Activated B cell treated with CpG ODN at 0.5 μM for 24 hours (primary cell): Measurements from ENCODE around the gene SLC9A3. TPM values are rescaled to one million over a fixed set of nuclear protein-coding genes. Genes with fewer than 3 reads are reported as not detected.
A peak's percentile ranks its signal among the peaks of the same experiment; 100 is the strongest.

Source experiments
- ATAC-seq: fragments of 200-7000 bp; cut with Tn5 transposase; one replicate; pipeline ENCODE4 v1.10.0; 2021; ENCODE audit warnings: low read depth, mild to moderate bottlenecking, moderate library complexity
- CTCF ChIA-PET: fragments of 350-600 bp; sonication (Branson Sonifier 250); formaldehyde crosslinking; loops from one replicate; lab custom pipeline; 2021; ENCODE audit warnings: antibody characterized with exemption; lab: Charles Lee
- POLR2A ChIA-PET: fragments of 350-600 bp; sonication (Branson Sonifier 250); formaldehyde crosslinking; loops from one replicate; lab custom pipeline; 2021; ENCODE audit warnings: antibody characterized with exemption; lab: Charles Lee
- DNase-seq: peaks from one replicate; pipeline ENCODE4 v3.0.0; 2022
- H3K27ac Mint-ChIP-seq: one replicate; pipeline ENCODE4 v1.8.0; 2020; ENCODE audit warnings: mixed read lengths
- H3K27me3 Mint-ChIP-seq: one replicate; pipeline ENCODE4 v1.8.0; 2021; ENCODE audit warnings: mixed read lengths
- H3K36me3 Mint-ChIP-seq: one replicate; pipeline ENCODE4 v1.8.0; 2021; ENCODE audit warnings: low read depth, mixed read lengths
- H3K4me1 Mint-ChIP-seq: one replicate; pipeline ENCODE4 v1.8.0; 2021; ENCODE audit warnings: mixed read lengths
- H3K4me3 Mint-ChIP-seq: one replicate; pipeline ENCODE4 v1.8.0; 2020; ENCODE audit warnings: mild to moderate bottlenecking, mixed read lengths
- H3K9me3 Mint-ChIP-seq: one replicate; pipeline ENCODE4 v1.8.0; 2020; ENCODE audit warnings: mixed read lengths
- CTCF ChIP-seq: fragments of 200-600 bp; IDR thresholded peaks from one replicate; pipeline ENCODE4 v1.8.0; 2022; ENCODE audit warnings: antibody characterized with exemption, mild to moderate bottlenecking
- intact Hi-C: fragments of 100-400 bp; cut with micrococcal nuclease; formaldehyde crosslinking; loops from one replicate; pipeline ENCODE4 v1.15.1; 2024
- total RNA-seq: library from RNA; stranded (reverse); gene quantifications from 2 replicates; pipeline ENCODE4 v1.2.3, GENCODE V29; 2022

SLC9A3 gene
- total RNA-seq, 1 donor from 2014 or later, result 0.20 TPM

GRCh38 chr5:453725-454481 is 70.3 kb downstream of the SLC9A3 start:
- ATAC-seq, result no peak
- CTCF ChIA-PET, result no interaction called here
- Mint-ChIP-seq H3K27ac (no peak overlapping the region), H3K4me3 (no peak overlapping the region), H3K4me1 (peaks cover 5% of the 10 kb centered on the region), H3K27me3 (no peaks in the 10 kb centered on the region), H3K36me3 (peaks cover 94% of the 10 kb centered on the region), H3K9me3 (peaks cover 16% of the 10 kb centered on the region)
- DNase-seq, result peak; percentile 11
- no peak for TF ChIP-seq CTCF
- intact Hi-C loops, result no loop called here
- POLR2A ChIA-PET, result interaction anchor here (0.5 kb wide), 1 partner anchor 51 kb away, joined by 3 read pairs; no protein-coding TSS in a partner anchor

- Mint-ChIP-seq H3K9me3 (peaks cover 16% of the 10 kb centered on the region), H3K27me3 (no peaks in the 10 kb centered on the region), H3K36me3 (peaks cover 95% of the 10 kb centered on the region), H3K4me3 (no peak overlapping the region), H3K4me1 (no peaks in the 10 kb centered on the region), H3K27ac (no peak overlapping the region)
- POLR2A ChIA-PET, result interaction anchor here (0.5 kb wide), 1 partner anchor 52 kb away, joined by 3 read pairs; no protein-coding TSS in a partner anchor
- intact Hi-C loops, result no loop called here
- no peak for TF ChIP-seq CTCF
- CTCF ChIA-PET, result no interaction called here
- peak; percentile 2 for DNase-seq
- no peak for ATAC-seq
Measured at GRCh38 chr5:452978-453710, 71.1 kb downstream of the SLC9A3 start.

- no peak for TF ChIP-seq CTCF
- ChIA-PET POLR2A (no interaction called here), CTCF (no interaction called here)
- Mint-ChIP-seq H3K27ac (no peak overlapping the region), H3K4me1 (peaks cover 2% of the 10 kb centered on the region), H3K36me3 (peaks cover 96% of the 10 kb centered on the region), H3K9me3 (peaks cover 16% of the 10 kb centered on the region), H3K27me3 (no peaks in the 10 kb centered on the region), H3K4me3 (no peak overlapping the region)
- intact Hi-C loops, result no loop called here
- DNase-seq (no peak), ATAC-seq (no peak)
Measured at GRCh38 chr5:451587-452458, 72.4 kb downstream of the SLC9A3 start.

GRCh38 chr5:449151-449550 is 75.1 kb downstream of the SLC9A3 start:
- intact Hi-C loops, result loop anchor here (5.0 kb wide), 2 partner anchors 93 to 223 kb away; no protein-coding TSS in a partner anchor
- Mint-ChIP-seq H3K4me1 (peaks cover 20% of the 10 kb centered on the region), H3K4me3 (no peak overlapping the region), H3K9me3 (peaks cover 16% of the 10 kb centered on the region), H3K27me3 (no peaks in the 10 kb centered on the region), H3K36me3 (peaks cover 88% of the 10 kb centered on the region), H3K27ac (no peak overlapping the region)
- TF ChIP-seq CTCF, result no peak
- ATAC-seq (no peak), DNase-seq (no peak)
- ChIA-PET POLR2A (no interaction called here), CTCF (interaction anchor here (1.5 kb wide), 1 partner anchor 224 kb away, joined by 3 read pairs; no protein-coding TSS in a partner anchor)
